HCT116 (cell line): ENCODE measurements around the gene SLC35E2B. TPM values are rescaled to one million over a fixed set of nuclear protein-coding genes. Genes with fewer than 3 reads are reported as not detected.
"Not testable (repeated sequence)": the region's sequence is repeated elsewhere in the genome, so short reads cannot be mapped to it uniquely, and the experiment has no call there.

ENCODE experiments used
- ATAC-seq: fragments of 200-7000 bp; cut with Tn5 transposase; 2 replicates; pipeline ENCODE4 v1.9.1; 2020; ENCODE audit warnings: mild to moderate bottlenecking, moderate library complexity
- BruUV-seq: library from RNA; stranded (reverse); fragments of 400-500 nt; replicated peaks from 2 replicates; lab custom pipeline; 2021; lab: Mats Ljungman, UMichigan
- CTCF ChIA-PET: fragments of 300-600 bp; sonication (Branson Sonifier 250); formaldehyde crosslinking; loops from one replicate; lab custom pipeline; 2021; ENCODE audit warnings: antibody characterized with exemption; lab: Charles Lee
- POLR2A ChIA-PET: fragments of 300-600, 350-600 bp; sonication (Branson Sonifier 250); formaldehyde crosslinking; loops from one replicate; lab custom pipeline; 2021; ENCODE audit warnings: antibody characterized with exemption; lab: Charles Lee
- RAD21 ChIA-PET, 2 experiments: fragments of 300-600 bp; sonication (Branson Sonifier 250); formaldehyde crosslinking; loops; one replicate each; lab custom pipeline; 2023; ENCODE audit warnings: low total read pairs in 2 of 2; ENCODE audit not compliant: uncharacterized antibody in 2 of 2, unreplicated experiment in 2 of 2, low non-redundant PET in 1 of 2; lab: Charles Lee
- DNase-seq: peaks from one replicate; pipeline ENCODE4 v3.0.0-alpha.2; 2010; ENCODE audit warnings: low read depth, low spot score
- H2AFZ ChIP-seq: fragments of 200-600 bp; shearing (Covaris generic), sonication (generic); 2 replicates; pipeline ENCODE4 v1.6.1; 2017; ENCODE audit warnings: low read depth, mixed run types, mixed read lengths, antibody characterized with exemption, low read length; ENCODE audit not compliant: poor library complexity, severe bottlenecking
- H3K27ac ChIP-seq: 2 replicates; pipeline ENCODE4 v1.5.1; 2012; ENCODE audit warnings: low read depth, low read length
- H3K27me3 ChIP-seq: fragments of 200-600 bp; sonication (generic); 2 replicates; pipeline ENCODE4 v1.6.1; 2016; ENCODE audit warnings: mixed run types, low read length, mixed read lengths; ENCODE audit not compliant: insufficient read depth
- H3K36me3 ChIP-seq, 2 experiments: fragments of 200-500 bp in 1 of 2; fragments of 200-600 bp in 1 of 2; sonication (Bioruptor generic) in 1 of 2; sonication (generic) in 1 of 2; 2 replicates each; pipeline versions ENCODE4 v1.5.1 to v1.6.1; 2014 to 2016; ENCODE audit warnings: low read length in 2 of 2, inconsistent platforms in 1 of 2, mixed read lengths in 1 of 2, mixed run types in 1 of 2; ENCODE audit not compliant: insufficient read depth in 2 of 2, control insufficient read depth in 1 of 2
- H3K4me1 ChIP-seq, 2 experiments: fragments of 200-600 bp in 1 of 2; sonication (generic) in 1 of 2; 2 replicates each; pipeline versions ENCODE4 v1.5.1 to v1.6.1; 2012 to 2017; ENCODE audit warnings: low read length in 2 of 2, inconsistent platforms in 1 of 2, mild to moderate bottlenecking in 1 of 2, mixed read lengths in 1 of 2, mixed run types in 1 of 2, moderate library complexity in 1 of 2; ENCODE audit not compliant: insufficient read depth in 2 of 2, control insufficient read depth in 1 of 2
- H3K4me2 ChIP-seq: fragments of 200-600 bp; sonication (generic); 2 replicates; pipeline ENCODE4 v1.6.1; 2017; ENCODE audit warnings: mixed run types, low read length, mixed read lengths
- H3K4me3 ChIP-seq, 2 experiments: fragments of 200-600 bp in 1 of 2; sonication (generic) in 1 of 2; replicated peaks in 1 of 2; 2 replicates each; pipeline ENCODE4 v1.5.1; 2011 to 2016; ENCODE audit warnings: low read length in 2 of 2, control low read depth in 1 of 2, low read depth in 1 of 2, mild to moderate bottlenecking in 1 of 2, mixed read lengths in 1 of 2, mixed run types in 1 of 2
- H3K79me2 ChIP-seq: fragments of 200-600 bp; sonication (generic); 2 replicates; pipeline ENCODE4 v1.6.1; 2017; ENCODE audit warnings: mild to moderate bottlenecking, mixed run types, low read length, moderate library complexity, mixed read lengths; ENCODE audit not compliant: insufficient read depth
- H3K9ac ChIP-seq: fragments of 200-600 bp; sonication (generic); 2 replicates; pipeline ENCODE4 v1.6.1; 2016; ENCODE audit warnings: low read length, mixed read lengths
- H3K9me2 ChIP-seq: fragments of 200-600 bp; sonication (generic), shearing (Covaris generic); 2 replicates; pipeline ENCODE4 v1.6.1; 2017; ENCODE audit warnings: mixed run types, mild to moderate bottlenecking, moderate library complexity; ENCODE audit not compliant: insufficient read depth
- H3K9me3 ChIP-seq, 2 experiments: fragments of 200-500 bp in 1 of 2; fragments of 200-600 bp in 1 of 2; sonication (Bioruptor generic) in 1 of 2; sonication (generic) in 1 of 2; 2 replicates each; pipeline ENCODE4 v1.6.1; 2014 to 2017; ENCODE audit warnings: low read length in 2 of 2, mixed read lengths in 2 of 2, inconsistent platforms in 1 of 2, low read depth in 1 of 2, mild to moderate bottlenecking in 1 of 2, mixed run types in 1 of 2, moderate library complexity in 1 of 2; ENCODE audit not compliant: control insufficient read depth in 1 of 2, insufficient read depth in 1 of 2
- H4K20me1 ChIP-seq: fragments of 200-600 bp; sonication (generic), shearing (Covaris generic); 2 replicates; pipeline ENCODE4 v1.6.1; 2017; ENCODE audit warnings: mixed run types, mild to moderate bottlenecking, moderate library complexity; ENCODE audit not compliant: insufficient read depth
- intact Hi-C: fragments of 100-400 bp; cut with micrococcal nuclease; formaldehyde crosslinking; loops from 2 replicates; pipeline ENCODE4 v1.10.0; 2022
- total RNA-seq: library from RNA; stranded (reverse); gene quantifications from one replicate; pipeline ENCODE4 v1.2.1, GENCODE V29; 2021; ENCODE audit not compliant: unreplicated experiment

The SLC35E2B gene
- total RNA-seq, 1 experiment from 2014 or later = 30.3 TPM

DNA sequence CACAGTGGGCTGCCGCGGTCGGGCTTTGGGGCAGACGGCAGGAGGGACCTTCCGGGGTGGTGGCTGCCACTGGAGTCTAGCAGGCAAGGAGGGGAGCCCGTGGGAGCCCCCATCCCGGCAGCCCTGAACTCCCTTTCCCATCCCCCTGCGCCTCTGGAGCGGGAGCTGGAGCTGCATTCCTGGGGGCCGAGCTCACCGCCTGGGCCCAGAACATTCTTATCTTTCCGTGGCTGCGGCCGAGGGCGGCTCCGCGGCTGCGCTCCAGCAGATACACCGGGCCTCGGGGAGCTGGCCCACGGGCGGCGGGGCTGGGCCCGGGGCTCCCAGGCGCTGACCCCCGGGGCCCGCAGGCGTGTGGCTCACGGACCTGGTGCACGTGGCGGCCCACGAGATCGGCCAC lies 8.0 kb upstream of the SLC35E2B start:
- H3K4me2 ChIP-seq, H3K9me3 ChIP-seq, CTCF ChIA-PET, H3K27me3 ChIP-seq, ATAC-seq, H3K27ac ChIP-seq, H3K4me1 ChIP-seq, H3K79me2 ChIP-seq, intact Hi-C loops, H3K9me2 ChIP-seq, DNase-seq, H3K9ac ChIP-seq, H4K20me1 ChIP-seq, BruUV-seq, POLR2A ChIA-PET, H2AFZ ChIP-seq, H3K4me3 ChIP-seq, RAD21 ChIA-PET, H3K36me3 ChIP-seq: not testable (repeated sequence)

- H2AFZ ChIP-seq, H3K4me1 ChIP-seq, H3K4me2 ChIP-seq, CTCF ChIA-PET, H3K36me3 ChIP-seq, H3K79me2 ChIP-seq, H3K27ac ChIP-seq, BruUV-seq, H4K20me1 ChIP-seq, ATAC-seq, DNase-seq, RAD21 ChIA-PET, POLR2A ChIA-PET, intact Hi-C loops, H3K9me3 ChIP-seq, H3K27me3 ChIP-seq, H3K4me3 ChIP-seq, H3K9me2 ChIP-seq, H3K9ac ChIP-seq: not testable (repeated sequence)
Measured at GRCh38 chr1:1700067-1700466, 7.5 kb upstream of the SLC35E2B start.

DNA sequence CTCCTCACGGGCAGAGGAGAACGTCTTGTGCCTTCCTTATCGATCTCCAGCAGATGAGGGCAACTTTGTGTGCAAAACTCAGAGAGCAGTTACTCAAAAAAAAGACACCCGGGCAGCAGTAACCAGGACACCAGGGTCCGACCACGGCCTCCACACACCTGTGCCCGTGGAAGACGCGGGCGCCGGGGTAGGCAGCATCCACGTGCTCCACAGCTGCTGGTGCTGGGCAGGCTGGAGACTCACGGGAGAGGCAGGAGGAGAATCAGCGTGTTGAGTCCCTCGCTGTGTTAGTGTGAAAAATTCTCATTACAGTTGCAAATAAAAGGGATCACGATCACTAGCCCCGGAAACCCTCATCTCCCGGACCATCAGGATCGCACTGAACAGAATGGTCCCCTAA lies 6.5 kb upstream of the SLC35E2B start:
- H3K9me3 ChIP-seq, RAD21 ChIA-PET, H3K27me3 ChIP-seq, H3K4me2 ChIP-seq, POLR2A ChIA-PET, CTCF ChIA-PET, H3K79me2 ChIP-seq, H3K4me3 ChIP-seq, DNase-seq, H3K36me3 ChIP-seq, H3K27ac ChIP-seq, H3K9me2 ChIP-seq, H4K20me1 ChIP-seq, H3K9ac ChIP-seq, intact Hi-C loops, H3K4me1 ChIP-seq, BruUV-seq, ATAC-seq, H2AFZ ChIP-seq: not testable (repeated sequence)

DNA sequence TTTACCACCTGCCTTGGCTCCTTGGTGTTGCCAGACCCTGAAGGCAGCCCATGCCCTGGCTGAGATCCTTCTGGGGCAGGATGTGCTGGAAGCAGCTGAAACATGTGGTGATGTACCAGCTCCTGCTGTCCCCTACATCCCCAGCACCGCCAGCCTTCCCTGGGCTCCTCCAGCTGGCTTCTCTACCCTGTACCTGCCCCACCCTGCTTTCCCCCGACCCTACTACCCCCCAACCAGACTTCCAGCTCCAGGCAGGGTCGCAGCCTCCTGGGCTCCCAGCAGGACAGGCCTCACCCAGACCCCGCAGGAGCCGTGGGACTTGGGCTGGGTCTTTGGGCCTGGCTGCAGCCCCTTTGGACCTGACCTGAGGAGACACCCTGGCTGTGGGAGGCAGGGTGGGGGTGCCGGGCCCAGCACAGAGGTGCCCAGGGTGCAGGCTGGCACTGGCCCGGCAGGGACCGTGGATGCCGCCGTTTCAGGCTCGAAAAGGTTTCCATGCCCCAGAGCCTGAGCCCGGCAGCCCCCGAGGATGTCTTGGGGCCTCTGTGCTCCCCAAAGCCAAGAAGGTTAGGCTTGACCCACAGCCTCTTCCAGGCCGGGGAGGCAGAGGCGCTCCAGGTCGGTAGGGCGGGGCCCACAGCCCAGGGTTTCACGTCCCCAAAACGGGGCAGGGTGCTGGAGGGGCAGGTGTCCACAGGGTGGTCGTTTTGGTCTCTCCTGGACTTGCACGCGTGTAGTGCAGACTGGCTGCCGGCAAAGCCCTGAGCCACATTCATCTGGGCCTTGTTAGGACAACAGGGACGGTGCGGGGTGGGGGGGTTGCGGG lies 5.0 kb upstream of the SLC35E2B start:
- H3K36me3 ChIP-seq, intact Hi-C loops, H3K4me2 ChIP-seq, H3K9me3 ChIP-seq, H4K20me1 ChIP-seq, POLR2A ChIA-PET, H3K4me3 ChIP-seq, H3K9me2 ChIP-seq, RAD21 ChIA-PET, H3K4me1 ChIP-seq, DNase-seq, H3K27me3 ChIP-seq, CTCF ChIA-PET, ATAC-seq, BruUV-seq, H3K9ac ChIP-seq, H2AFZ ChIP-seq, H3K27ac ChIP-seq, H3K79me2 ChIP-seq: not testable (repeated sequence)
